ENCODE measurements around the gene MED6.

The MED6 gene

GRCh38 chr14:70641548-70642302 lies 41.3 kb upstream of the MED6 start, which contains the start of gene TTC9:
TTC9 (plus strand) TSS chr14:70641916; CDS start chr14:70642130, 214 bp downstream.
- peak within 1 kb of the TSS; percentile 74 for H3K27ac ChIP-seq
- TF ChIP-seq, protein P1, sequence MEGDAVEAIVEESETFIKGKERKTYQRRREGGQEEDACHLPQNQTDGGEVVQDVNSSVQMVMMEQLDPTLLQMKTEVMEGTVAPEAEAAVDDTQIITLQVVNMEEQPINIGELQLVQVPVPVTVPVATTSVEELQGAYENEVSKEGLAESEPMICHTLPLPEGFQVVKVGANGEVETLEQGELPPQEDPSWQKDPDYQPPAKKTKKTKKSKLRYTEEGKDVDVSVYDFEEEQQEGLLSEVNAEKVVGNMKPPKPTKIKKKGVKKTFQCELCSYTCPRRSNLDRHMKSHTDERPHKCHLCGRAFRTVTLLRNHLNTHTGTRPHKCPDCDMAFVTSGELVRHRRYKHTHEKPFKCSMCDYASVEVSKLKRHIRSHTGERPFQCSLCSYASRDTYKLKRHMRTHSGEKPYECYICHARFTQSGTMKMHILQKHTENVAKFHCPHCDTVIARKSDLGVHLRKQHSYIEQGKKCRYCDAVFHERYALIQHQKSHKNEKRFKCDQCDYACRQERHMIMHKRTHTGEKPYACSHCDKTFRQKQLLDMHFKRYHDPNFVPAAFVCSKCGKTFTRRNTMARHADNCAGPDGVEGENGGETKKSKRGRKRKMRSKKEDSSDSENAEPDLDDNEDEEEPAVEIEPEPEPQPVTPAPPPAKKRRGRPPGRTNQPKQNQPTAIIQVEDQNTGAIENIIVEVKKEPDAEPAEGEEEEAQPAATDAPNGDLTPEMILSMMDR (conservative IDR thresholded peaks at IDR 0.05): no peak

DNA sequence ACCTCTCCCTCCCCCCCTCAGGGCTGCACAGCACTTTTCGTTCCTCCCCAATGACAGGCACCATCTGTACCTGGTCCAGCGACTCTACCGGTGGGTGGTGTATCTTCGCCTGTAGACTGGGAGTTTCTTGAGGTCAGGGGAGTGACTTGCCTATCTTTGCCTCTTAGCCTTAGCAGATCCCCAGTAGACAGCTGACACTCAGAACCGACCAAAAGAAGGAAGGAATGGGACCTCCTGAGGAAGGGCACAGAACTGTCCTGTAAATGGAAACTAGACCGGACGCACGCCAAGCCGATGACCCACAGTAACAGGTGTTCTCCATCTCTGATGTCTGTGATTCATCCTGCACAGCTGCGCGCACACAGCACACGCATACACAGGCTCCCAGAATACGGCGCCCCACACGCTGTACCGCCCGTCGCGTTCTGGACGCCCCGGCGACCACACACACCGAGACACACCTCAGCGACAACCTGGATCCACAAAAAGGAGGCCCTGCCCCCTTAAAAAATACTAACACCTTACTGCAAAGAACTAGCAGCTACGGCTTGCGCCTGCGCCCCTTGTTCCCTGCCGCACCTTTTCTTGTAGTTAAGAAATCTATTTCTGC lies 40.6 kb upstream of the MED6 start:
- peak overlapping the region; percentile 74 for H3K27ac ChIP-seq
- TF ChIP-seq, protein P1 (conservative IDR thresholded peaks at IDR 0.05): peak; percentile 28; the same call in 1 of the 2 replicates

DNA sequence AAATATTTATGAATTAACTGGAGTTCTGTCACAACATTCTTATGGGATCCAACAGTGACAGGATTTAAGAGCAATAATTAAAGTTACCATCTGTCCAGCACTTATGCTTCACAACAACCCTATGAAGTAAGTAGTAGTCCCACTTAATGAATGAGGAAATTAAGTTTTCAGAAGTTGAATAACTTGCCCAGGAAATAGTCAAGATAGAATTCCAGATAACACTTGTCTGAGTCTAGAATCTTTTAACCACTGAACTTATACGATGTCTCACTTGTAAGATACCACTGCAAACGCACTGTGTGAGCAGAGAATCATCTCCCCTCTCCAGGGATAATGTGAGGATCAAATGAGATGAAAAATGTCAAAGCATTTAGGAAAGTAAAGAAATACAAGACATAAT lies 38.0 kb upstream of the MED6 start:
- TF ChIP-seq, protein P1 (conservative IDR thresholded peaks at IDR 0.05): no peak
- H3K27ac ChIP-seq: no peak overlapping the region

DNA sequence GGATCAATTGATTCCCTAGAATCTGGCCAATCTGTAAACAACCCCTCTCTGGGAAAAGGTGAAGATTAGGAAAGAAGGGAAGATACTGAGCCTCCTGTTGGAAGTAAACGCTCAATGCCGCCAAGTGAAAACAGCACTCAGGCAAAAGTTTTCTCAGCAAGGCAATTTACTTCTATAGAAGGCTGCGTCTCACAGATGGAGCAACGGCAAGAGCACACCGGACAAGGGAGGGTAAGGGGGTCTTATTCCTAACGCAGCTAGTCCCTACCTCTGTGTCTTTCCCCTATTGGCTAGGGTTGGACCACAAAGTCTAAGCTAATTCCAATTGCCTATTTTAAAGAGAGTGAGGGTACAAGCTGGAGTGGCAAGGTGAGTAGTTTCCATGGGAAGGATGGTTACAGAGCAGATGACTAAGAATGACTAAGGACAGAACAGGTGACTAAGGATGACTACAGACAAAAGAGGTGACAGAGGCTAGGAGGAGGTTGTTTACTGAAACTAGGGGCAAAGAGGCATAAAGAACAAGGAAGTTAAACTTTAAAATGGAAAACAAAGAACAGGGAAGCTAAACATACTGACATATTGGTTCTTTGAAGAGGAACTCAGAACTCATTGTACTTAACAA lies 35.6 kb upstream of the MED6 start:
- no peak overlapping the region for H3K27ac ChIP-seq
- TF ChIP-seq, protein P1 (conservative IDR thresholded peaks at IDR 0.05): no peak

DNA sequence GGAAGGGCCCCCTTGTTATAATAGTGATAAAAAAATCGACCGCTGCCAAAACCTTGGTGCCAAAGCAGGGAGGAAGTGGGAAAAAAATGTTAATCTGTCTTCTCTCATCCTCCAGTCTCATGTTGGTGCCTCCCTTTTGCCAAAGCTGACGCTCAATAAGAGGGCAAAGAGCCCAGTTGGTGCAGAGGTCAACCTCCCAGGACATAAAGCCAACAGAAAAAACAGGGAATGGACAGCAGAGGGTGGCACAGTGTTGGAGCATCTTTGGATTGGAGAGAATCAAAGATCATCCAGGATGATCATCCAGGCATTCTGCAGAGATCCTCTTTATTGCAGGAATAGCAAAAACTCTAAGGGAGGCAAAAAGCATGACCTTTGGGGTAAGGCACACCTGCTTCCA lies 31.5 kb upstream of the MED6 start:
- TF ChIP-seq, protein P1 (conservative IDR thresholded peaks at IDR 0.05): no peak
- H3K27ac ChIP-seq: no peak overlapping the region

GRCh38 chr14:70624972-70625371 lies 24.5 kb upstream of the MED6 start:
- TF ChIP-seq, protein P1 (conservative IDR thresholded peaks at IDR 0.05): no peak
- no peak overlapping the region for H3K27ac ChIP-seq

- TF ChIP-seq, protein P1 (conservative IDR thresholded peaks at IDR 0.05): peak; percentile 82
- peak overlapping the region; percentile 33; the same call in 1 of the 2 replicates for H3K27ac ChIP-seq
These were observed 21.8 kb upstream of the MED6 start for GRCh38 chr14:70622111-70622712.

All from VCaP (cell line).